COR-L47 (cell line): ENCODE data around the gene GAS2L2.
"Not testable (repeated sequence)": the region's sequence is repeated elsewhere in the genome, so short reads cannot be mapped to it uniquely, and the experiment has no call there.

Experiments used
- DNase-seq: peaks from one replicate; lab custom pipeline; 2025; lab: John Stamatoyannopoulos, UW

Gene GAS2L2

GRCh38 chr17:35727635-35728034 lies 25.4 kb downstream of the GAS2L2 start:
- no peak for DNase-seq

- no peak for DNase-seq
These were observed 26.0 kb downstream of the GAS2L2 start for GRCh38 chr17:35726953-35727460.

- no peak for DNase-seq
These were observed 26.7 kb downstream of the GAS2L2 start for GRCh38 chr17:35726127-35726952.

- DNase-seq, result no peak
These were observed 27.3 kb downstream of the GAS2L2 start for GRCh38 chr17:35725802-35726126.

- DNase-seq, result no peak
These were observed 28.0 kb downstream of the GAS2L2 start for GRCh38 chr17:35725058-35725457.

- DNase-seq, result no peak
These were observed 29.3 kb downstream of the GAS2L2 start for GRCh38 chr17:35723735-35724134.

GRCh38 chr17:35717475-35717874 lies 35.6 kb downstream of the GAS2L2 start:
- no peak for DNase-seq

- DNase-seq, result no peak
These were observed 36.1 kb downstream of the GAS2L2 start for GRCh38 chr17:35716897-35717465.

GRCh38 chr17:35716173-35716572 lies 36.9 kb downstream of the GAS2L2 start:
- DNase-seq, result no peak

- DNase-seq, result no peak
These were observed 37.6 kb downstream of the GAS2L2 start for GRCh38 chr17:35715416-35715815.

GRCh38 chr17:35714988-35715387 lies 38.1 kb downstream of the GAS2L2 start:
- no peak for DNase-seq

GRCh38 chr17:35713069-35713728 lies 39.8 kb downstream of the GAS2L2 start:
- no peak for DNase-seq

GRCh38 chr17:35710950-35711349 lies 42.1 kb downstream of the GAS2L2 start:
- DNase-seq, result no peak

- DNase-seq, result no peak
These were observed 43.2 kb downstream of the GAS2L2 start for GRCh38 chr17:35709874-35710273.

- no peak for DNase-seq
These were observed 44.1 kb downstream of the GAS2L2 start for GRCh38 chr17:35708951-35709350.

GRCh38 chr17:35708149-35708548 lies 44.9 kb downstream of the GAS2L2 start:
- no peak for DNase-seq

- DNase-seq, result no peak
These were observed 47.3 kb downstream of the GAS2L2 start for GRCh38 chr17:35705705-35706104.

- no peak for DNase-seq
These were observed 47.8 kb downstream of the GAS2L2 start for GRCh38 chr17:35705230-35705629.

- not testable (repeated sequence) for DNase-seq
These were observed 49.7 kb downstream of the GAS2L2 start for GRCh38 chr17:35703308-35703707.

- DNase-seq, result no peak
These were observed 51.5 kb downstream of the GAS2L2 start for GRCh38 chr17:35701491-35701890.

GRCh38 chr17:35700150-35700549 lies 52.9 kb downstream of the GAS2L2 start:
- no peak for DNase-seq

- DNase-seq, result no peak
These were observed 54.2 kb downstream of the GAS2L2 start for GRCh38 chr17:35698800-35699199.

- DNase-seq, result no peak
These were observed 57.4 kb downstream of the GAS2L2 start for GRCh38 chr17:35695613-35696012.
